Measurements from ENCODE around the gene COG7.
"Not testable (repeated sequence)": the region's sequence is repeated elsewhere in the genome, so short reads cannot be mapped to it uniquely, and the experiment has no call there.

Gene COG7

GRCh38 chr16:23482778-23483177 is 29.8 kb upstream of the COG7 start:
- DNase-seq (ENCODE audit: low read depth, low spot score): no peak
- H3K36me3 ChIP-seq (ENCODE audit: insufficient read depth, low read length): peaks cover 91% of the 10 kb centered on the region

GRCh38 chr16:23480257-23480656 is 27.3 kb upstream of the COG7 start:
- Histone ChIP-seq H3K36me3 (ENCODE audit: insufficient read depth, low read length) (peaks cover 86% of the 10 kb centered on the region), H3K9me3 (ENCODE audit: low read depth, low read length) (no peaks in the 10 kb centered on the region), H3K4me3 (no peak overlapping the region), H3K9ac (ENCODE audit: insufficient read length) (no peak overlapping the region), H3K27ac (no peak overlapping the region)
- DNase-seq (ENCODE audit: low read depth, low spot score): no peak
- TF ChIP-seq EZH2 (IDR thresholded peaks at IDR 0.05) (no peak), POLR2AphosphoS5 (IDR thresholded peaks at IDR 0.05; ENCODE audit: borderline replicate concordance, low read depth, low read length) (no peak), FOXP2 (optimal IDR thresholded peaks at IDR 0.05; ENCODE audit: control extremely low read depth, extremely low read length, insufficient read depth) (no peak)

More at GRCh38 chr16:23482778-23483177, 29.8 kb upstream of the COG7 start:
- no peak overlapping the region for H3K4me3 ChIP-seq
- TF ChIP-seq POLR2AphosphoS5 (IDR thresholded peaks at IDR 0.05; ENCODE audit: borderline replicate concordance, low read depth, low read length): no peak
- TF ChIP-seq FOXP2 (optimal IDR thresholded peaks at IDR 0.05; ENCODE audit: control extremely low read depth, extremely low read length, insufficient read depth): no peak
- no peak for TF ChIP-seq EZH2 (IDR thresholded peaks at IDR 0.05)
- H3K27ac ChIP-seq: no peak overlapping the region
- no peaks in the 10 kb centered on the region for H3K9me3 ChIP-seq (ENCODE audit: low read depth, low read length)
- H3K9ac ChIP-seq (ENCODE audit: insufficient read length): no peak overlapping the region

GRCh38 chr16:23479138-23479537 is 26.1 kb upstream of the COG7 start:
- no peak for DNase-seq (ENCODE audit: low read depth, low spot score)
- H3K36me3 ChIP-seq (ENCODE audit: insufficient read depth, low read length): peaks cover 86% of the 10 kb centered on the region
- no peak for TF ChIP-seq POLR2AphosphoS5 (IDR thresholded peaks at IDR 0.05; ENCODE audit: borderline replicate concordance, low read depth, low read length)
- H3K4me3 ChIP-seq: no peak overlapping the region
- H3K9ac ChIP-seq (ENCODE audit: insufficient read length): no peak overlapping the region
- H3K27ac ChIP-seq: no peak overlapping the region
- H3K9me3 ChIP-seq (ENCODE audit: low read depth, low read length): no peaks in the 10 kb centered on the region

- Histone ChIP-seq H3K36me3 (ENCODE audit: insufficient read depth, low read length) (peaks cover 91% of the 10 kb centered on the region), H3K9me3 (ENCODE audit: low read depth, low read length) (no peaks in the 10 kb centered on the region), H3K27ac (no peak overlapping the region), H3K4me3 (no peak overlapping the region), H3K9ac (ENCODE audit: insufficient read length) (no peak overlapping the region)
- TF ChIP-seq EZH2 (IDR thresholded peaks at IDR 0.05) (no peak), POLR2AphosphoS5 (IDR thresholded peaks at IDR 0.05; ENCODE audit: borderline replicate concordance, low read depth, low read length) (no peak), FOXP2 (optimal IDR thresholded peaks at IDR 0.05; ENCODE audit: control extremely low read depth, extremely low read length, insufficient read depth) (no peak)
- no peak for DNase-seq (ENCODE audit: low read depth, low spot score)
Observed at GRCh38 chr16:23478566-23478965, 25.6 kb upstream of the COG7 start.

- no peak overlapping the region for H3K9ac ChIP-seq (ENCODE audit: insufficient read length)
- H3K4me3 ChIP-seq: no peak overlapping the region
- H3K27ac ChIP-seq: no peak overlapping the region
- DNase-seq (ENCODE audit: low read depth, low spot score): no peak
- H3K36me3 ChIP-seq (ENCODE audit: insufficient read depth, low read length): peaks cover 80% of the 10 kb centered on the region
- no peak for TF ChIP-seq POLR2AphosphoS5 (IDR thresholded peaks at IDR 0.05; ENCODE audit: borderline replicate concordance, low read depth, low read length)
- no peak for TF ChIP-seq FOXP2 (optimal IDR thresholded peaks at IDR 0.05; ENCODE audit: control extremely low read depth, extremely low read length, insufficient read depth)
- TF ChIP-seq EZH2 (IDR thresholded peaks at IDR 0.05): no peak
- no peaks in the 10 kb centered on the region for H3K9me3 ChIP-seq (ENCODE audit: low read depth, low read length)
Observed at GRCh38 chr16:23476289-23476688, 23.3 kb upstream of the COG7 start.

GRCh38 chr16:23469814-23470213 is 16.8 kb upstream of the COG7 start:
- Histone ChIP-seq H3K9me3 (ENCODE audit: low read depth, low read length) (no peaks in the 10 kb centered on the region), H3K27ac (no peak overlapping the region), H3K9ac (ENCODE audit: insufficient read length) (no peak overlapping the region), H3K36me3 (ENCODE audit: insufficient read depth, low read length) (peaks cover 75% of the 10 kb centered on the region), H3K4me3 (no peak overlapping the region)
- no peak for DNase-seq (ENCODE audit: low read depth, low spot score)
- TF ChIP-seq EZH2 (IDR thresholded peaks at IDR 0.05) (no peak), FOXP2 (optimal IDR thresholded peaks at IDR 0.05; ENCODE audit: control extremely low read depth, extremely low read length, insufficient read depth) (no peak), POLR2AphosphoS5 (IDR thresholded peaks at IDR 0.05; ENCODE audit: borderline replicate concordance, low read depth, low read length) (no peak)

GRCh38 chr16:23466162-23466885 is 13.3 kb upstream of the COG7 start:
- no peaks in the 10 kb centered on the region for H3K9me3 ChIP-seq (ENCODE audit: low read depth, low read length)
- TF ChIP-seq FOXP2 (optimal IDR thresholded peaks at IDR 0.05; ENCODE audit: control extremely low read depth, extremely low read length, insufficient read depth) (no peak), POLR2AphosphoS5 (IDR thresholded peaks at IDR 0.05; ENCODE audit: borderline replicate concordance, low read depth, low read length) (no peak), EZH2 (IDR thresholded peaks at IDR 0.05) (no peak)
- H3K36me3 ChIP-seq (ENCODE audit: insufficient read depth, low read length): peaks cover 56% of the 10 kb centered on the region
- H3K27ac ChIP-seq: no peak overlapping the region
- no peak for DNase-seq (ENCODE audit: low read depth, low spot score)
- H3K4me3 ChIP-seq: no peak overlapping the region
- H3K9ac ChIP-seq (ENCODE audit: insufficient read length): no peak overlapping the region

- DNase-seq (ENCODE audit: low read depth, low spot score): no peak
- H3K27ac ChIP-seq: no peak overlapping the region
- no peak overlapping the region for H3K4me3 ChIP-seq
- TF ChIP-seq FOXP2 (optimal IDR thresholded peaks at IDR 0.05; ENCODE audit: control extremely low read depth, extremely low read length, insufficient read depth): no peak
- TF ChIP-seq POLR2AphosphoS5 (IDR thresholded peaks at IDR 0.05; ENCODE audit: borderline replicate concordance, low read depth, low read length): no peak
- no peak for TF ChIP-seq EZH2 (IDR thresholded peaks at IDR 0.05)
- H3K9ac ChIP-seq (ENCODE audit: insufficient read length): no peak overlapping the region
- peaks cover 48% of the 10 kb centered on the region for H3K36me3 ChIP-seq (ENCODE audit: insufficient read depth, low read length)
- H3K9me3 ChIP-seq (ENCODE audit: low read depth, low read length): no peaks in the 10 kb centered on the region
Observed at GRCh38 chr16:23465179-23465578, 12.2 kb upstream of the COG7 start.

- peak overlapping the region; percentile 21; the same call in 1 of the 2 replicates for H3K27ac ChIP-seq
- no peak overlapping the region for H3K4me3 ChIP-seq
Observed at GRCh38 chr16:23464196-23464595, 11.2 kb upstream of the COG7 start.

GRCh38 chr16:23462994-23463393 is 10.0 kb upstream of the COG7 start:
- H3K9ac ChIP-seq (ENCODE audit: insufficient read length); H3K9me3 ChIP-seq (ENCODE audit: low read depth, low read length); H3K4me3 ChIP-seq; H3K27ac ChIP-seq; DNase-seq (ENCODE audit: low read depth, low spot score): not testable (repeated sequence)
- H3K36me3 ChIP-seq (ENCODE audit: insufficient read depth, low read length): peaks cover 30% of the 10 kb centered on the region

More at GRCh38 chr16:23464196-23464595, 11.2 kb upstream of the COG7 start:
- TF ChIP-seq FOXP2 (optimal IDR thresholded peaks at IDR 0.05; ENCODE audit: control extremely low read depth, extremely low read length, insufficient read depth): no peak
- no peak for TF ChIP-seq POLR2AphosphoS5 (IDR thresholded peaks at IDR 0.05; ENCODE audit: borderline replicate concordance, low read depth, low read length)
- TF ChIP-seq EZH2 (IDR thresholded peaks at IDR 0.05): no peak
- peaks cover 38% of the 10 kb centered on the region for H3K36me3 ChIP-seq (ENCODE audit: insufficient read depth, low read length)
- no peak for DNase-seq (ENCODE audit: low read depth, low spot score)
- H3K9me3 ChIP-seq (ENCODE audit: low read depth, low read length): no peaks in the 10 kb centered on the region
- H3K9ac ChIP-seq (ENCODE audit: insufficient read length): no peak overlapping the region

All from SK-N-MC (cell line).